NCI-H128 (cell line): ENCODE measurements around the gene TTC12.

Experiments used
- DNase-seq: peaks from one replicate; lab custom pipeline; 2025; ENCODE audit not compliant: unreplicated experiment; lab: John Stamatoyannopoulos, UW

The TTC12 gene, protein sequence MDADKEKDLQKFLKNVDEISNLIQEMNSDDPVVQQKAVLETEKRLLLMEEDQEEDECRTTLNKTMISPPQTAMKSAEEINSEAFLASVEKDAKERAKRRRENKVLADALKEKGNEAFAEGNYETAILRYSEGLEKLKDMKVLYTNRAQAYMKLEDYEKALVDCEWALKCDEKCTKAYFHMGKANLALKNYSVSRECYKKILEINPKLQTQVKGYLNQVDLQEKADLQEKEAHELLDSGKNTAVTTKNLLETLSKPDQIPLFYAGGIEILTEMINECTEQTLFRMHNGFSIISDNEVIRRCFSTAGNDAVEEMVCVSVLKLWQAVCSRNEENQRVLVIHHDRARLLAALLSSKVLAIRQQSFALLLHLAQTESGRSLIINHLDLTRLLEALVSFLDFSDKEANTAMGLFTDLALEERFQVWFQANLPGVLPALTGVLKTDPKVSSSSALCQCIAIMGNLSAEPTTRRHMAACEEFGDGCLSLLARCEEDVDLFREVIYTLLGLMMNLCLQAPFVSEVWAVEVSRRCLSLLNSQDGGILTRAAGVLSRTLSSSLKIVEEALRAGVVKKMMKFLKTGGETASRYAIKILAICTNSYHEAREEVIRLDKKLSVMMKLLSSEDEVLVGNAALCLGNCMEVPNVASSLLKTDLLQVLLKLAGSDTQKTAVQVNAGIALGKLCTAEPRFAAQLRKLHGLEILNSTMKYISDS

DNA sequence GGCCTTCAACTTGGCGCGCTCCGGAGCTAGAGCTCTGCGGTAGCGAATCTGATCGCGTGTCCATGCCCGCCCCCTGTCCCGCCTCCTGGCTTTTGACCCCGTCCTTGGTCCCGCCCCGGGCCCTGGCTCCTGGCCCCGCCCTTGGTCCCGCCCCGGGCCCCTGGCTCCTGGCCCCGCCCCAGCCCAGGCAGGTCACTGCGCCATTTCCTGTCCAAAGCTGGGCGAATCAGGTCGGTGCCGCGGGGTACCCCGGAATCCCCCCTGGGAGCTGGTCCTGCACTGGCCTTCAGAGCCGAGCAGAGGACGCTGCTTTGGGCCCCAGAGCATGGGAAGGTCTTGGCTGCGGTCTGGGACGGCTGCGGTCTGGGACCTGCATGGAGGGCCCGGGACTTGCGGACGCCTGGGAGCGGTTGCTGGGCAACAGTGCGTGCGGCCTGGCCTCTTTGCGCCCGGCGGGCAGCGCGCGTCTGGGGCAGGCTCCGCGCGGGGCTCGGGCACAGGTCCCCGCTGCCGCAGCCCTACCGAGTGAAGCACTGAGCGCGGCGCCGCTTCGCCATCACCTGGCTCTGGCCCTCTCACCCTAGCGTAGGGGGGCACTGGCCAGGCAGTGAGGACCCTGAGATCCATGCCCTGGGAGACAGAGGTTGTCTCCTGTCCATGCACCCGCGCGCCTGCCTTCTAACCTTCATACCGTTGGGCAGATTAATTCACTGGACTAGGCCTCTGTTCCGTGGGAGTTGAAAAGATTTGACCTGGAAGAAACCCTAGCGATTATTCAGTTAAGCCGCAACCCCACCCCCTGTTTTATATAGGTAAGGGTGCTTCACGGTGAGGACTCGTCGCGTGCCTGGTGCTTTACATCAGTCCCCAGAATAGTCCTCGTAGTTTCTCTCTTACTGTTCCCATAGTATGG, at the start of gene TTC12:
Gene TTC12 (plus strand): TSS at position 195 of the 913 bp plus-strand sequence. CDS start 1,675 bp downstream, outside the sequence.
- DNase-seq = peak; percentile 75

DNA sequence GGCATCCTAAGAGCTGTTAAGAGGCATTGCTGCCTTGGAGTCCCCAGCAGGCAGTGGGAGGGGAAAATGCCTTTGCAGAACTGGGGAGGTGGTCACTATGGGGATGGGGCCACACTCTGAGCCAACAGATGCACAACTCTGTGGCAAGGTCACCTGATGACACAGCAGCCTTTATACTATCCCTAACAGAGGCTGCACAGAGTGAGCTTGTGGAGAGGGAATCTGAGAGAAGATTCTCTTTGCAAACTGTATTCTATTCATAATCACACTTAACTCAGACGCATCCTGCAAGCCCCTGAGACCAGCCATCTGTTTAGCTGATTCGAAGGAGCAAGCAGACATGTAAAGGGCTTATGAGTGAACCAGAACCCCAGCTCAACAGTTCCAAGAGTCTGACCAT, 49.0 kb upstream of the TTC12 start:
- DNase-seq = no peak

DNA sequence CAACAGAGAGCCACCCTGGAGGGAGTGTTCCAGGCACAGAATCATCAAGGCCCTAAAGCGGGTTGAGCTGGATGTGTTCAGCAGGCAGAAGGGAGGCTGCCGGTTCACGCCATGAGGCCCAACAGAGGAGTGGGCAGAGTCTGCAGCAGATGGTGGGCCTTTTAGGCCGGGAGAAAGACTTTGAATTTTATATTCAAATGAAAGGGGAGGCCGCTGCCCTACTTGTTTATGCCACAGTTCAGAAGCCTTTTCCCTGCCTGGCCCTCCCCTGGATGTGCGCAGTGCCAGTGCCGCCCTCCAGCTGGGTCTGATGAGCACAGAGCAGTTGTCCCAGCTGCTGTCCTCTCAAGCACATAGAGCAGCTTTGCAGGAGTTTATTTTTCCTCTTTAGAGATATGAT, 46.9 kb upstream of the TTC12 start:
- no peak for DNase-seq

DNA sequence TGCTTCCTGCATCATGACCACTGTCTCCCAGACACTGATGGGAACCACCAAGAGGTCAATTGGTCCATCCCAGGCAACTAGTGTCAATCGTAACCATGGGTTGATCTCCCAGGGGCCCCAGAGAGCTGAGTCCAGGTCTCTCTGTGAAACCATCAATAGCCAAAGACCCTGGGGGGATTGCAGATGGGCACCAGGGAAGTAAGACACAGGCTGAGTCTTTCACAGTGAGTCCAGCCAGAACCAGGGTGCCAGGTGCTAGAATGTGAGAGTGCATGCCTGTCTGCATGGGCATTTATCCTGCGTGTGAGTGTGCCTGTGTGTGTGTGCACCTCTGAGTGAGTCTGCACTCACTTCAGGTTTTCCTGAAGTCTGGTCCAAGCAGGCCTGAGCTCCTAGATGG, 45.3 kb upstream of the TTC12 start:
- DNase-seq = no peak

DNA sequence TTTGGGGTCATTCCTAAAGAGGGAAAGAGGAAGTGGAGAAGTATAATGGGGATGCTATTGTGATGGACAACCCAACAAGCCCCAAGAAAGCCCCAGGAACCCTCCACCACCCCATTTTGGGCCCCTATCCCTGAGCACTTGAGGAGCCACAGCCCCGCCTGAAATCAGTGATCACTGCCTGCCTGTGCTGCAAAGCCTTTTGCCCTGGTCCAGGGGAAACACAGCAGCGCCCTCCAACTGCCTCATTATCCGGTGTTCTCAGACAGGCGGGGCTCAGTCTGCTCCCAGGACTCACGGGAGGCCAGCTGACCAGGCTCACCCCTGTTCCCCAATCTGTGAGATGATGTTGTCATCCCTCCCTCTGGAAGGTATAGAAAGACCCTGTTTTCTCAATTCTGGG, 44.7 kb upstream of the TTC12 start:
- DNase-seq = no peak

DNA sequence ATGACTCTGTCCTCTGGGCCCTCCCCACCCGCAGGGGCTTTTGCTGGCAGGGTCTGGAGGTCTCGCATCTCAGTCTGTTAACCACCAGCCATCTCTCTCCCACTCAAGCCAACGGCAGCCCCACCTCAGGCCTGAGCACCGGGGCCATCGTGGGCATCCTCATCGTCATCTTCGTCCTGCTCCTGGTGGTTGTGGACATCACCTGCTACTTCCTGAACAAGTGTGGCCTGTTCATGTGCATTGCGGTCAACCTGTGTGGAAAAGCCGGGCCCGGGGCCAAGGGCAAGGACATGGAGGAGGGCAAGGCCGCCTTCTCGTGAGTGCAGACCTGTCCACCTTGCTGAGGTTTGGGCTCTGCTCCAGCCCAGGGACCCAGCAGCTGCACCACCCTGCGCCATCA, 44.3 kb upstream of the TTC12 start:
- no peak for DNase-seq

DNA sequence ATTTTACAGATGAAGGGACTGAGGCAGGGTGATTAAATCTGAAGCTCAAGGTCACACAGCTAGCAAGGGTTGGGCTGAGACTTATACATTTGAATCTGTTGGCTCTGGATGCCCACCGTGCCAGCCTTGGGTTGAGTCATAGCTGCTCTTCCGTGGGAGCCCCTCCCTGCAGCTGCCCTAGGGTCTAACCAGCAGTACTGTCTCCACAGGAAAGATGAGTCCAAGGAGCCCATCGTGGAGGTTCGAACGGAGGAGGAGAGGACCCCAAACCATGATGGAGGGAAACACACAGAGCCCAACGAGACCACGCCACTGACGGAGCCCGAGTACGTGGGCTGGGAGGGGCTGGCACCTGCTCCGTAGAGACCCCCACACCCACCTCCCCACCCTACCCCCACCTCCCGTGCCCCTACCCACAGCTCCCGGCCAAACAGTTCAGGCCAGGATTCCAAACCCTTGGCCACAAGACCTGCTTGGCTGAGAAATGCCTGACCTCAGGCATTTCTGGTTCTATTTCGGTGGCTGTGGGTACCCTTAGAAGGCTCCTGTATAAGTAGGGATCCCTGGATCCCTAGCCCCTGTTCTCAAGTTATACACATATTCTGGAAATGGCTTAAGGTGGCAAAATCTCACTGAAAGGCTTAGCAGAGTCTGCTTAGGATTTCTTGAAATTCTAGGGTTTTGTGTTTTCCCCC, 42.7 kb upstream of the TTC12 start:
- DNase-seq = no peak

DNA sequence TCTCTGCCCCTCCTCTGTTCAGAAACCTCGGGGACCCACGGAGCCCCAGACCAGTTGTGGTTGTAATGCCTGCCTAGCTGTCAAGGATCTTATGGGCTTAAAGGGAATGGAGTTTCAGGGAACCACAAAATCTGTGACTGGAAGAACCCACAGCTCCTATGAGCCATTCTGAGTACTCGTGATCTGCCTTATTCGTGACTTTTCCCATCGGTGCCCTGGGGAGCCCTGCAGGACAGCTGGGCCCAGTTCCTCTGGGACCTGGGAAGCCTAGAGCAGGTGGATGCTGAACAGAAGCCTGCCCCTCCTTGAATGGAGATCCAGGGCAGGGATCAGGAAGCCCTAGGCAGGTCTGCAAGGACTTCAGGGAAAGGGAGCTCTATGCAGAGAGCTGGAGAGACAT, 42.1 kb upstream of the TTC12 start:
- DNase-seq = no peak

DNA sequence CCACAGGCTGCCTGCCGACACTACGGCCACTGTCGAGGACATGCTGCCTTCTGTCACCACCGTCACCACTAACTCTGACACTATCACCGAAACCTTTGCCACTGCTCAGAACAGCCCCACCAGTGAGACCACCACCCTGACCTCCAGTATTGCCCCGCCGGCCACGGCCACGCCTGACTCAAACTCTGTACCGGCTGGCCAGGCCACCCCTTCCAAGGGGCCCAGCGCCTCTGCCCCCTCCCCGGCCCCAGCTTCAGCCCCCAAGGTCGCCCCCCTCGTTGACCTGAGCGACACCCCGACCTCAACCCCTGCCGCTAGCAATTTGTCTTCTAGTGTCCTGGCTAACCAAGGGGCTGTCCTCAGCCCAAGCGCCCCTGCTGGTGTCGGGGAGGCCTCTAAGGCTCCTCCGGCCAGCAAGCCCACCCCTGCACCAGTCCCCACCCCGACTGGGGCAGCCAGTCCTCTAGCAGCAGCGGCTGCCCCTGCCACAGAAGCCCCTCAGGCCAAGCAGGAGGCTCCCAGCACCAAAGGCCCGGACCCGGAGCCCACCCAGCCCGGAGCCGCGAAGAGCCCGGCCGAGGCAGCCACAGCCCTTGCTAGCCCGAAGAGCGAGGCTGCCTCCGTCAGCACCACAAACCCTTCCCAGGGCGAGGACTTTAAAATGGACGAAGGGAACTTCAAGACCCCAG, 41.3 kb upstream of the TTC12 start:
- no peak for DNase-seq

DNA sequence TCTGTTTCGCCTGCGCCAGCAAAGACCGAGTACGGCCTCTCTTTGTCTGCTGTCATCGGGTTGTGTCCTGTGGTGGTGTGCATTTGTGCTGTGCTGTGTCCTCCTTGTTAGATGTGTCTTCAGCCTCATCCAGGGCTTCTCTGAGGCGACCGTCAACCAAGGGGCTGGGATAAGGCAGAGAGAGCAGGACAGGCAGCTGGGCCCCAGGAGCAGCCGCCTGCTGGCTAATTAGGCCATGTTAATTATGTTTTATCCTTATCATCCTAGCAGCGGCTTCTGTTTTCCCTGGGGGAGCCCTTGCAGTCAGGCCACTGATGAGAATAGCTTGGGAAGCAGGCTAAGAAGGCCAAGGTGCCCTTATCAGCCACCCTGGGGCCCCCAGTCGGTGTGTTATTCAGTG, 40.7 kb upstream of the TTC12 start:
- no peak for DNase-seq

DNA sequence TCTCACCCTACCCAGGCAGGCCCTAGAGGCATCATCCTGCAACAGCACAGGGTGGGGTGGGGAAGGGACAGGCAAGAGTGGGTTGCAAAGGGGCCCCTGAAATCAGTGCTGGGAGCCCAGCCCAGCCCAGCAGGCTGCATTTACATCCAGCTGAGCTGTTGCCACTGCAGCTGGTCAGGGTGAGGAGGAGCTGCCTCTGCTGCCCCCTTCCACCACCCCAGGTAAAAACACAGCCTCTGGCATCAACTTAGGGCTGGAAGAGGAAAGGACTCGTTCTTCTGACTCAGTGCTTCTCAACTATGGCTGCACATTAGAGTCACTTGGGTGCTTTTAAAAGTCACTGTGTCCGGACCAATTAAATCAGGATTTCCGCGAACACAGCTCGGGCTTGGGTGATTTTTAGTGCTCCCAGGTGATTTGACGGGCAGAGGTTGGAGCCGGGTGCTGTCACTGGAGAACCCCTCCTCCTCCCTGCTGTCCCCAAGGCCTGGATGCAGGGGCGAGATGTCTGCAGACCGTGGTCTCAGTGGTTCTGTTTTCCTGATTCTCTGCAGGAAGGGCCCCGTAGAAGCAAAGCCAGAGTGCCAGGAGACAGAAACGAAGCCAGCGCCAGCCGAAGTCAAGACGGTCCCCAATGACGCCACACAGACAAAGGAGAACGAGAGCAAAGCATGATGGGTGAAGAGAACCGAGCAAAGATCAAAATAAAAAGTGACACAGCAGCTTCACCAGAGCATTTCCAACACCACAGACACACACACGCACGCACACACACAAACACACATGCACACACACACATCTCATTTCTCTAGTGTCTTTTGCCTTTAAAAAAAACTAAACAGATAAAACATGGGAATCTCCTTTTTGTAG, 39.4 kb upstream of the TTC12 start:
- no peak for DNase-seq

DNA sequence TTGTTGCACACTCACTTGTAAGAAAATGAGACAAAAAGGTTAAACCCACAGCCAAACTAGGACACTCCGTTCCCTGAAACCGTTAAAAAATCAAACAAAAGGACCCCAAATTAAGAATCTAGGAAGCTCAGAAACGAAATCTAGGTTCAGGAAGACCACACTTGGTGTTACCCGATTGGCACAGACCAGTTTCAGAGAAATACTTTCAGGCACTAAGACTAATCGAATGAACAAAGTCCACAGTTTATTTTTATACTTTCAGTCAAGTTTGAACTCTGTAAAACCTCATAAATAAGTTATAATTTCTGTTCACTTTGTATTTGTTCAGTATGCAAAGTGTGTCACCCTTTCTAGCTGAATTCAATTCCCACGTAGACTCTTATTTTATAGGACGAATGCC, 38.8 kb upstream of the TTC12 start:
- no peak for DNase-seq

DNA sequence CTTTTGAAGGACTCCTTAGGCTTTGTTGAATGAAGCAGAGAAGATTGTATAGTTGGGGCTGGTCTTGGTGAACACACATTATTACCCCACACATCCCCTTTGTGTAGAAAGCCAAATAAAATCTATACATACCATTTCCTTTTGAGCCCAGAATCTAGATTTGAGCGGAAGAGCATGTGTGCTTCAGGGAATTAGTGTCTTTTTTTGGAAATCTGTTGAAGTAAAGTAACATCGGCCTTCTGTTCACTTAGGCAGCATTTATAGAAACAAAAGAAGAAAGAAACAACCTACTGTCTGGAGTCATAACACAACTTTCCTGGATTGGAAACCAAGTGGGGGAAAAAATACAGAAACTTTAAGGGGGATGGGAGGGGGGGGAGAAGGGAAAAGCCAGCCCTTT, 37.9 kb upstream of the TTC12 start:
- no peak for DNase-seq

DNA sequence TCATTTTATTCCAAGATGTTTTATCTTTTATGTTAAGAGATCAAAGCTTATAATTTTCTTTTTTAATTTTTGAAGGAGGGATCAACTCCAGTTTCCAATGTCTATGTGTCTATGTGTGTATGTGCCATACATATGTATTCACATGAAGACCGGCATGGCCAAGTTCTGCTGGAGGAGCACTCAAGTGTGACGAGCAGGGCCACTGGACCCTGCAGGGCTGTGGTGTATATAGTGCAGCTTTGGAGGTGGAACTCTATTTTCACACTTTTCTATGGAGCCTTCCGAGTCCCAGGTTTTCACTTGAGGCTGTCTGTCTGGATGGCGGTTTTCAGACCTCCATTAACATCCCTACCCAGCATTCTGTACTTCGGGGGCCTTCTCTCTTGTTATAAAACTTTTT, 36.5 kb upstream of the TTC12 start:
- no peak for DNase-seq

DNA sequence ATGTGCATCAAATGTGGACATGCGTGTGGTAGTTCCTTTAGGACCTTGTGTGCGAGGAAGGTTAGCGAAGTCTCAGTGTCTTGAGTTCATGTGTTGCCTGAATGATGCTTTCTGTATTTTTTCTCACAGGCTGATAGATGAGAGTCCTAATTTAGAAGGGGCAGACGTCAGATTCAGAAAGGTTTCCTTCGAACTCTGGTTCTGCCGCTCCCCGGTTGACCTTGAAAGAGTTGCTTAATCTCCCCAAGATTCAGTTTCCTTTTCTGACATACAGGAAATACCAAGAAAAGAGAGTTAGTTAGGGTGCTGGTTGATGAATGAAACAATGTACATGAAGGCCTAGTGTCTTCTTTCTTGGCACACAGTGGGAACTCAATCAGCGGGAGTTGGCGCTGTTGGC, 35.9 kb upstream of the TTC12 start:
- no peak for DNase-seq

DNA sequence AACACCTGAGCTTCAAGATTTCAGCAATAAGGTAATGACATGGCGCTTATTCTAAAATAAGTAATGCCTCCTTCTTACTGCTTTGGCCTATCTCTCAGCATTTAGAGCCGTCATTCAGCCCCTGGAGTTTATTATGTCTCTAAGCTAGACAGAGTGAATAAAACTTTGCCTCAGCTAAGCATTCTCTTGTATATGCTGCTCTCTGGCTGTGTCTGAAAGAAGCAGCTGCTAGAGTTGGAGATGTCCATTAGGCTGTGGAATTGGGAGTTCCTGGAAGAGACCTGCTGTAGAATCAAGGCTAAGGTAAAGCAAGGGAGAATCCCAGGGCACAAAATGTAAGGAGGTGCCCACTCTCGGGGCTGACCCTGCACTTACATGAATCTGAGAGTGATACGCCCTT, 35.5 kb upstream of the TTC12 start:
- DNase-seq = no peak

DNA sequence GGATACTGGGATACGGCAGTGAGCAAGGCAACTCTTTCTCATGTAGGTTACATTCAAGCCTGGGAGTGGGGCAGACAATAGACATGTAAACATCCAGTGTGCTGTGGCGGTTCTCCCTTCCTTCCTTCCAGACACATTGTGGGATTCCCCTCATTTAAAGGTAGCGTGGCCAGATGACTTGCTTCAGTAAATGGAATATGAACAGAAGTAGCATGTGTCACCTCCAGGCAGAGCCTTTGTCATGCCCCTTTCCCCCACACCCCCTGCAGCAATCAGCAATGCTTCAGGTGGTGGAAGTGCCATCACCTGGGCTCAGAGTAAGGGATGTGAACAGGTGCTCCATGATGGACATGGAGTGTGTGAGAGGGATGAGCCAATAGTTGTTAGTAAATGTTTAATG, 34.8 kb upstream of the TTC12 start:
- DNase-seq = no peak

DNA sequence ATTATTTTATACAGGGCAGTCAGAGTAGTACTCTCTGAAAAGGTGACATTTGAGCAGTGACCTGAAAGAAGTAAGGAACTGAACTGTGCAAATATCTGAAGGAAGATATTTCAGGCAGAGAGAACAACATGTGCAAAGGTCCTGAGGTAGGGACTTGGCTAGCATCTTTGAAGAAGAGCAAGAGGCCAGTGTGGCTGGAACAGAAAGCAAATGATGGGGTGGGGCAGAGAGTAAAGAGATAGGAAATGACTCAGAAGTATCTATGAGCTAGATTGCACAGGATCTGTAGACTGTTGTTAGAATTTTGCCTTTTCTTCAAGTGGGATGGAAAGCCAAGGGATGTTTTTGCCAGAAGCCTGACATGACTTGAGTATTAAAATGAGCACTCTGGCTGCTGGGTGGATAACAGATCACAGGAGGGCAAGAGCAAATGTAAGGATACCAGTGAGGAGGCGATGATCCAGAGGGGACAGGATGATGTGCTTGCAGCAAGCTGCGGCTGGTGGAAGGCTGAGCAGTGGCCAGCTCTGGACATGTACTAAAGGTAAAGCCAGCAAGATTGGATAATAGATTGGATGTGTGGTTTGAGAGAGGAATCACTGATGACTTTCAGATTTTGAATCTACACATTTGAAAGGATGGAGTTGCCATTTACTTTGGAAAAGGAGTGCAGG, 33.2 kb upstream of the TTC12 start:
- DNase-seq = no peak

DNA sequence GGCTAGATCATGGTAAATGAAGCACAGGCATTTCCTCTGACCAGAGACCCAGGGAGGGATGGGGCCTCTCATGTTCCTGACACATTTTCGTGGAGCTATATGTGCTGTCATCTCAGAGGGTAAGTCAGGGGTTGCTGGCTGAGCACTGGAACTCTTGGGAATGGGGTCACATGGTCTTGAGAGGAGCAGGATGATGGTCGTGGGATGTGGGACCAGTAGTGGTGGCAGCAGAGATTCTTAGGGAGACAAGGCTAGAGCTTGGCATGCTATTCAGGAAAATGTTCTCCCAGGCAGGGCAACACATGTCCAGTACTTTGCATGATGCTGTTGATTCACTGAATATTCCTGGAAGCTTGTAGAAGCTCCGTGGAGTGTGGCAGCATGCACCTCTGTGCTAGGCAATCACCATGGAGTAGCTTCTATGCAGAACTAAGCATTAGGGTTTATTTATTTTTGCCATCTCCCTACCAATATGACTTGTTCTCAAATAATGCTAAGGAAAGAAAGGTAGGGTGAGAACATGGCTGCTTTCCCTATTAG, 31.4 kb upstream of the TTC12 start:
- DNase-seq = no peak
